Stomach (tissue), 4 donors: Measurements from ENCODE around the gene GRHL1.

Experiments
- CTCF ChIP-seq, 7 experiments: fragments of 450-650 bp in 4 of 7; fragments of 200-600 bp in 3 of 7; sonication (generic) in 3 of 7; IDR thresholded peaks; one replicate each; pipeline ENCODE4 v1.5.1; 2016 to 2019; ENCODE audit warnings: antibody characterized with exemption in 7 of 7, control low read depth in 2 of 7, mild to moderate bottlenecking in 1 of 7
- POLR2A ChIP-seq, 4 donors: fragments of 450-650 bp; IDR thresholded peaks; one replicate each; pipeline ENCODE4 v1.6.1; 2016; ENCODE audit warnings: antibody characterized with exemption in 4 of 4, control low read depth in 2 of 4, mild to moderate bottlenecking in 1 of 4, moderate library complexity in 1 of 4

- TF ChIP-seq CTCF (IDR thresholded peaks at IDR 0.05) = no peak
- TF ChIP-seq POLR2A (IDR thresholded peaks at IDR 0.05) = no peak
These were observed 44.8 kb downstream of the GRHL1 start for GRCh38 chr2:9996321-9996720.
